Suppressor macrophage treated with lipopolysaccharide for 4 hours (primary cell): ENCODE measurements around the gene EXOC3L2.
A peak's percentile ranks its signal among the peaks of the same experiment; 100 is the strongest.

Experiments used
- DNase-seq: peaks from one replicate; pipeline ENCODE4 v3.0.0-alpha.2; 2020

EXOC3L2 gene

GRCh38 chr19:45218911-45219743 lies 26.1 kb downstream of the EXOC3L2 start:
- no peak for DNase-seq

- no peak for DNase-seq
Observed at GRCh38 chr19:45218426-45218825, 26.8 kb downstream of the EXOC3L2 start.

- no peak for DNase-seq
Observed at GRCh38 chr19:45217957-45218334, 27.3 kb downstream of the EXOC3L2 start.

- no peak for DNase-seq
Observed at GRCh38 chr19:45217193-45217956, 27.8 kb downstream of the EXOC3L2 start.

GRCh38 chr19:45216667-45217066 lies 28.5 kb downstream of the EXOC3L2 start:
- no peak for DNase-seq

- DNase-seq, result no peak
Observed at GRCh38 chr19:45215391-45216191, 29.6 kb downstream of the EXOC3L2 start.

- no peak for DNase-seq
Observed at GRCh38 chr19:45213031-45213430, 32.2 kb downstream of the EXOC3L2 start.

DNA sequence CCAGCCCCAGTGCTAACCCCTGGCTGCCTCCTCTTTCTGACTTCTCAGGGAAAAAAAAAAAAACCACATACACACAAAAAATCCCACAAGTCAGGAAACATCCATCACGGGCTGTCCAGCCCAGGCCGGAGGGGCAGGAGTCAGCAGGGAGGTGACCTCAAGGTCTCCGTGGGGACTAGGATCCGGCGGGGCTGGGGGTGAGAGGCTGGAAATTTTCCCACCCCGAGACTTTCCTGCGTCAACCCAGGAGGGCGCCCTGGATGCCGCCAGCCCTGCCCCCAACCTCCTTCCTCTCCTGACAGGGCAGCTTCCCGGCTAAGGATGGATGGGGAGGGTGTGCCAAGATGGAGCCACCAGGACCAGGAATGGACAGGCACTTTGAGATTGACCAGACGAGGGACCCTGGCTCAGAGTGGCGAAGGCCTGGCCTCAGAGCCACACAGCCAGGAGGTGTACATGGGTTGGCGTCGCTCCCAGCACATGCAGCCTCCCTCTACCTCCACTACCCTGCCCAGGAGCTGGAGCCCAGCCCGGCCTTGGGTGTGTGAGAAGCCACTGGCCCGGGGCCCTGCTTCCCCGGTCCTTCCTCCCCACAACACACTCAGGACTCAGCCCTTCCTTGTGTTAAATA lies 33.3 kb downstream of the EXOC3L2 start:
- no peak for DNase-seq

DNA sequence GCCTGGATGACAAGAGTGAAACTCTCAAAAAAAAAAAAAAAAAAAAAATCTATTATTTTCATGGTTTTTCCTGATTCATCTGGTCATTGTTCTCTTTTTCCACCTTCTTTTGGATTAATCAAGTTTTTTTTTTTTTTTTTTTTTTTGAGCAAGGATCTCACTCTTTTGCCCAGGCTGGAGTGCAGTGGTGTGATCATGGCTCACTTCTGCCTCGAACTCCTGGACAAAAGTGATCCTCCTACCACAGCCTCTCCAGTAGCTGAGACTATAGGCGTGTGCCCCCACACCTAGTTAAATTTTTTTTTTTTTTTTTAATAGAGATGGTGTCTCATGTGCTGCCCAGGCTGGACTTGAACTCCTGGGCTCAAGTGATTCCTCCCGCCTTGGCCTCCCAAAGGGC lies 38.9 kb downstream of the EXOC3L2 start:
- no peak for DNase-seq

GRCh38 chr19:45205810-45206209 lies 39.4 kb downstream of the EXOC3L2 start:
- no peak for DNase-seq

GRCh38 chr19:45202637-45203036 lies 42.6 kb downstream of the EXOC3L2 start:
- no peak for DNase-seq

DNA sequence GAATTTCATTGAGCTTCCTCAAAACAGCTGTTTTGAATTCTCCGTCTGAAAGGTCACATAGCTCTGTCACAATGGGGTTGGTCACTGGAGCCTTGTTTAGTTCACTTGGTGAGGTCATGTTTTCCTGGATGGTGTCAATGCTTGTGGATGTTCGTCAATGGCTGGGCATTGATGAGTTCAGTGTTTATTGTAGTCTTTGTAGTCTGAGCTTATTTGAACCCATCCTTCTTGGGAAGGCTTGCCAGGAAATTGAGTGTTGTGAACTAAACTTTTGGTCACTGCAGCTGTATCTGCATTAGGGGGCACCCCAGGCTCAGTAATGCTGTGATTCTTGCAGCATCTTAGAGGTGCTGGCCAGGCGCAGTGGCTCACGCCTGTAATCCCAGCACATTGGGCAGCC lies 44.6 kb downstream of the EXOC3L2 start:
- peak; percentile 48 for DNase-seq

DNA sequence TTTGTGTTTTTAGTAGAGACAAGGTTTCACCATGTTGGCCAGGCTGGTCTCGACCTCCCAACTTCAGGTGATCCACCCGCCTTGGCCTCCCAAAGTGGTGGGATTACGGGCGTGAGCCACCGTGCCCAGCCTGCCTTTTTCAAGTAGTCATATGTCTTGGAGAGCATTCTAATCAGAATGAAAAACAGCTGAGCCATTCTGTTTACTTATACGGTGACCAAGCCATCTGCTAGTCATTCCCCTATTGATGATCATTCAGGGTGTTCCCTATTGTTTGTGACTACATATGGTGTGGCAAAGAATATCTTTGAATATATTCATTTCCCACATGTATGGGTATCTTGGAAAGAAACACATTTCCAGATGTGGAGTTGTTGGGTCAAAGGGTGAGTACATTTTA lies 49.4 kb downstream of the EXOC3L2 start:
- no peak for DNase-seq

GRCh38 chr19:45191375-45191774 lies 53.8 kb downstream of the EXOC3L2 start:
- no peak for DNase-seq

DNA sequence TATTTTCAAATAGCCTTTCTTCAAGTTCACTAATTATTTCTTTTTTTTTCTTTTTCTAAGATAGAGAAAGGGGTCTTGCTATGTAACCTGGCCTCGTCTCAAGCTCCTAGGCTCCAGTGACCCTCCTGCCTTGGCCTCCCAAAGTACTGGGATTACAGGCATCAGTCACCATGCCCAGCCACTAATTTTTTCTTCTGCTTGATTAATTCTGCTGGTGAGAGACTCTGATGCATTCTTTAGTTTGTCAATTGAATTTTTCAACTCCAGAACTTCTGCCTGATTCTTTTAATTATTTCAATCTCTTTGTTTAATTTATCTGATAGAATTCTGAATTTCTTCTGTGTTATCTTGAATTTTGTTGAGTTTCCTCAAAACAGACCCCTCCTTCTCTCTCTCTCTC lies 55.2 kb downstream of the EXOC3L2 start:
- DNase-seq, result no peak

- no peak for DNase-seq
Observed at GRCh38 chr19:45187421-45188100, 57.6 kb downstream of the EXOC3L2 start.

DNA sequence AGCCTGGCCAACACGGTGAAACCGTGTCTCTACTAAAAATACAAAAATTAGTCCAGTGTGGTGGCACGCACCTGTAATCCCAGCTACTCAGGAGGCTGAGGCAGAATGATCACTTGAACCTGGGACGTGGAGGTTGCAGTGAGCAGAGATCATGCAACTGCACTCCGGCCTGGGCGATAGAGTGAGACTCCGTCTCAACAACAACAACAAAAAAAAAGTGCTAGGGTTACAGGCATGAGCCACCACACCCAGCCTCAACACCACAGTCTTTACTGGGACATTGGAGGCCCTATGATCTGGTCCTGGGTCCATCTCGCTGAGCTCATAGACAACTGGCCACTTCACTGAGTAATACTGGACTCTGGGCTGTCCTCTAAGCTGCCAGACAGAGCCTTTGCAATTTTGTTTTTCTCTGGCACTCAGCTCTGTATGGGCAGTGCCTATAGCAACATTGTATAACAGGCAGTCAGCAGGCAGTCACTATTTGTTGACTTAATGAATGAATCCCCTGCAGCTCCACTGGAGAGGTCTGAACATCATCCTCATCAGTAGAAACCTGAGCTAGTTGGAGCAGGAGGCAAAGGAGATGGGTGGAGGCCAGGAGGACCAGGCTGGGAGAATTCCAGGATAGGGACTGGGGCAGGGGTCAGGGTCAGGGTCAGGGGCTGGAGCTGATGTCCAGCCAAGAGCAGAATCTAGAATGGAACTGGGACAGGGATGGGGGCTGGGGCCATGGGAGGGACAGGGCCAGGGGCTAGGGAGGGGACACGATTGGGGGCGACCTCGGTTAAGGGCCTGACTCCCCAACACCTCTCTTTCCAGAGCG lies 58.5 kb downstream of the EXOC3L2 start:
- DNase-seq, result no peak

- DNase-seq, result no peak
Observed at GRCh38 chr19:45184115-45184514, 61.1 kb downstream of the EXOC3L2 start.

DNA sequence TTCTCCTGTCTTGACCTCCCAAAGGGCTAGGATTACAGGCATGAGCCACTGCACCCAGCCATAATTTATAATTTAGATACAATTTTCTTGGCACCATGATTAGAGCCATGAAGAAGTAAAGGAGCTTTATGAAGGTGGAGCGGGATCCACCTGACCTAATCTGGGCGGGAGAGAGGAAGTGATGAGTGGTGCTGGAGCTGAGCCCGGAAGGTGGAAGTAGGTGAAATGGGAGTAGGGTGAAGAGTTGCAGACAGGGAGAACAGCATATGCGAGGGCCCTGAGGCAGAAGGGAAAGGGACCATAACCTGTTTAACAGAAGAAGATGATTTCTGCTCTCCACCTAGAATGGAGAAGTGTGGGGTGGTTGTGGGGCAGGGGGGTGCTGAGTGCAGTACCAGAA lies 62.4 kb downstream of the EXOC3L2 start:
- no peak for DNase-seq

DNA sequence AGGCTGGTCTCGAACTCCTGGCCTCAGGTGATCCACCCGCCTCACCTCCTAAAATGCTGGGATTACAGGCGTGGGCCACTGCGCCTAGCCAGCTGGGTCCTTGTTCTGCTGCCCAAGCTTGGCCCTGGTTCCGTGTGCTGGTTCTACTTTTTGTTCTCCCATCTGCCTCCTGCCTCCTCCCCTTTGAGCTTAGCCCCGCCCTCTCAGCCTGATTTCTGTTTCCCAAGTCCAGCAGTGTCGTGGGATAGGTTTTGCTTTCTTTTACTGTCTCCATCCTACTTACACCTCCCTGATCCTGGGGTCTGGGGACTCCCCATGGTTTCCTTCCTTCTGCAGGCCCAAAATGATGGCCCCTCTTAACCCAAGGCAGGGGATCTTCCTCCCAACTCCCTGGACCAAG lies 64.3 kb downstream of the EXOC3L2 start:
- peak; percentile 92 for DNase-seq

DNA sequence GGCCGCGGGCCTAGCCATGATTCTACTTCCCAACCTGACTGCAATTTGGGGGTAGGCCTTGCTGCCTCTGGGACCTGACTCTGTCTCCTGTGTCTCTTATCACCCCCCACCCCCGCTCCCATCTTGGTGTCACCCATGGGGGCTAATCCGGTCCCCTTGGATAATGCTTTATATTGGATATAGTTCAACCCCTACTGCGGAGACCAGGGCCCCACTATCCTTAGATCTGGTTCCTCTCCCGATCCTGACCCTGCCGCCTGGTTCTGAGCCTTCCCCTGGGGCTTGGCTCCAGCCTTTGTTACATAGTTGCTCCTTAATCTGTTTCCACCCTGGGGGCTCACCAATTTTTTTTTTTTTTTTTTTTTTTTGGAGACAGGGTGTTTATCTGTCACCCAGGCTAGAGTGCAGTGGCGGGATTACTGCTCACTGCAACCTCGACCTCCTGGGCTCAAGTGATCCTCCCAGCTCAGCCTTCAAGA lies 65.3 kb downstream of the EXOC3L2 start:
- no peak for DNase-seq
